ENCODE results near the gene LHFPL3. TPM values are rescaled to one million over a fixed set of nuclear protein-coding genes. Genes with fewer than 3 reads are reported as not detected.

LHFPL3 gene
- total RNA-seq, 1 experiment from 2014 or later, result not detected

GRCh38 chr7:104805449-104806317 lies 477.3 kb downstream of the LHFPL3 start (continued):
- TF ChIP-seq ATF3 (IDR thresholded peaks at IDR 0.05), result no peak
- no peak for TF ChIP-seq FOSL1 (IDR thresholded peaks at IDR 0.05; ENCODE audit: low read depth)
- TF ChIP-seq YY1 (IDR thresholded peaks at IDR 0.05; ENCODE audit: extremely low read depth, insufficient replicate concordance, low read depth, low read length), result no peak
- no peak for TF ChIP-seq JUND (IDR thresholded peaks at IDR 0.05)

DNA sequence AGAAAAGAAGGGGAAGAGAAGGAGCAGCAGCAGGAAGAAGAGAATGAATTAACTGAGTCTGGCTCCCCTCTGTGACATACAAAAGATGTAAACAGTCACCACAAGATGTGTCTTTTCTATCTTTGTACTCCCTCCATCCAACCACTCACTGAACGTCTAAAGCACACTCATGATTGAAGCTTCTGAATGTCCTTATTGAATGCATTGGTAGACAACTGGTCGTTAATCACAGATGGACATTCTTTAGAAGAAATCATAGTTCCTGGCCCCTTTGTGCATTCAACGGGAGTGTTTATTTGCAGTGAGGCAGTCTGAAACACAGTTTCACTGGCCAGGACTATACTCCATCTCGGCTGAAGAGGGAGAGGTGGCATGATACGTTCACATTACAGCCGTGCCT lies 479.3 kb downstream of the LHFPL3 start:
- intact Hi-C loops (cut with micrococcal nuclease), result no loop called here
- no peak overlapping the region for H3K4me3 ChIP-seq (replicated peaks in 1 of 2; ENCODE audit: low read depth in 1 of 2, low read length in 2 of 2)
- ChIA-PET CTCF (no interaction called here), POLR2A (no interaction called here), RAD21 (ENCODE audit: low non-redundant PET in 1 of 2, low total read pairs in 2 of 2, uncharacterized antibody in 2 of 2, unreplicated experiment in 2 of 2) (no interaction called here)
- H3K4me1 ChIP-seq (ENCODE audit: control insufficient read depth in 1 of 2, insufficient read depth in 2 of 2, low read length in 2 of 2), result no peaks in the 10 kb centered on the region
- no peaks in the 10 kb centered on the region for H3K9me3 ChIP-seq (ENCODE audit: control insufficient read depth in 1 of 2, insufficient read depth in 1 of 2, low read depth in 1 of 2, low read length in 2 of 2)
- no peak overlapping the region for H3K9ac ChIP-seq (ENCODE audit: low read length)
- BruUV-seq (replicated peaks), result no TSS peak
- H3K36me3 ChIP-seq (ENCODE audit: control insufficient read depth in 1 of 2, insufficient read depth in 2 of 2, low read length in 2 of 2), result no peaks in the 10 kb centered on the region
- no peak for DNase-seq (ENCODE audit: low read depth, low spot score)
- no peak for TF ChIP-seq REST (IDR thresholded peaks at IDR 0.05; ENCODE audit: low read depth)
- TF ChIP-seq CEBPB (IDR thresholded peaks at IDR 0.05; ENCODE audit: low read depth), result no peak
- TF ChIP-seq CTCF (IDR thresholded peaks at IDR 0.05 in 2 of 3, conservative IDR thresholded peaks at IDR 0.05 in 1 of 3; ENCODE audit: borderline replicate concordance in 1 of 3, insufficient read depth in 1 of 3, low read depth in 2 of 3, low read length in 2 of 3), result no peak
- TF ChIP-seq JUND (IDR thresholded peaks at IDR 0.05), result no peak
- TF ChIP-seq ATF3 (IDR thresholded peaks at IDR 0.05), result no peak
- TF ChIP-seq EZH2phosphoT487 (IDR thresholded peaks at IDR 0.05; ENCODE audit: borderline replicate concordance), result no peak
- no peak for TF ChIP-seq POLR2A (IDR thresholded peaks at IDR 0.05; ENCODE audit: borderline replicate concordance, extremely low read depth, insufficient read depth, insufficient read length)
- TF ChIP-seq SIN3A (IDR thresholded peaks at IDR 0.05; ENCODE audit: low read depth), result no peak
- no peaks in the 10 kb centered on the region for H3K79me2 ChIP-seq (ENCODE audit: insufficient read depth, low read length)
- ATAC-seq, result no peak
- H2AFZ ChIP-seq (ENCODE audit: low read depth, low read length, poor library complexity, severe bottlenecking), result no peak overlapping the region
- no peak overlapping the region for H3K4me2 ChIP-seq (ENCODE audit: low read length)
- no peaks in the 10 kb centered on the region for H4K20me1 ChIP-seq (ENCODE audit: insufficient read depth)
- H3K27ac ChIP-seq (ENCODE audit: low read depth, low read length), result no peak overlapping the region
- H3K9me2 ChIP-seq (ENCODE audit: insufficient read depth), result no peaks in the 10 kb centered on the region
- peaks cover 88% of the 10 kb centered on the region for H3K27me3 ChIP-seq (ENCODE audit: insufficient read depth, low read length)
